Left ventricle myocardium inferior (tissue), 1 donor: ENCODE results near the gene ZFP1. TPM values are rescaled to one million over a fixed set of nuclear protein-coding genes. Genes with fewer than 3 reads are reported as not detected.

Experiments
- DNase-seq: peaks from one replicate; pipeline ENCODE4 v3.0.0-alpha.2; 2020
- H3K27ac ChIP-seq: fragments of 200-600 bp; replicated peaks from 2 replicates; pipeline ENCODE4 v1.8.0; 2021
- H3K27me3 ChIP-seq: fragments of 200-600 bp; 2 replicates; pipeline ENCODE4 v1.8.0; 2021; ENCODE audit warnings: low read depth
- H3K36me3 ChIP-seq: fragments of 200-600 bp; 2 replicates; pipeline ENCODE4 v1.8.0; 2021
- H3K4me1 ChIP-seq: fragments of 200-600 bp; 2 replicates; pipeline ENCODE4 v1.8.0; 2021
- H3K4me3 ChIP-seq: fragments of 200-600 bp; 2 replicates; pipeline ENCODE4 v1.8.0; 2021; ENCODE audit warnings: mild to moderate bottlenecking, moderate library complexity
- H3K9me3 ChIP-seq: fragments of 200-600 bp; replicated peaks from 2 replicates; pipeline ENCODE4 v1.8.0; 2021
- CTCF ChIP-seq: fragments of 200-600 bp; IDR thresholded peaks from 2 replicates; pipeline ENCODE4 v1.8.0; 2021; ENCODE audit warnings: antibody characterized with exemption, mild to moderate bottlenecking, borderline replicate concordance
- intact Hi-C: fragments of 100-400 bp; cut with micrococcal nuclease; formaldehyde crosslinking; loops from one replicate; pipeline ENCODE4 v1.11.0; 2022
- total RNA-seq: library from RNA; stranded (reverse); fragmentation: NEBNext Ultra II Directional; extraction: Animal tissue kit (Norgen Biotek cat#: 25700); gene quantifications from one replicate; pipeline ENCODE4 v1.2.1, GENCODE V29; 2021
- donor health status: DM: no; HTN: yes; CAD: no; lungs with severe emphysema.

ZFP1 gene
- total RNA-seq, 1 donor from 2014 or later: 6.7 TPM

DNA sequence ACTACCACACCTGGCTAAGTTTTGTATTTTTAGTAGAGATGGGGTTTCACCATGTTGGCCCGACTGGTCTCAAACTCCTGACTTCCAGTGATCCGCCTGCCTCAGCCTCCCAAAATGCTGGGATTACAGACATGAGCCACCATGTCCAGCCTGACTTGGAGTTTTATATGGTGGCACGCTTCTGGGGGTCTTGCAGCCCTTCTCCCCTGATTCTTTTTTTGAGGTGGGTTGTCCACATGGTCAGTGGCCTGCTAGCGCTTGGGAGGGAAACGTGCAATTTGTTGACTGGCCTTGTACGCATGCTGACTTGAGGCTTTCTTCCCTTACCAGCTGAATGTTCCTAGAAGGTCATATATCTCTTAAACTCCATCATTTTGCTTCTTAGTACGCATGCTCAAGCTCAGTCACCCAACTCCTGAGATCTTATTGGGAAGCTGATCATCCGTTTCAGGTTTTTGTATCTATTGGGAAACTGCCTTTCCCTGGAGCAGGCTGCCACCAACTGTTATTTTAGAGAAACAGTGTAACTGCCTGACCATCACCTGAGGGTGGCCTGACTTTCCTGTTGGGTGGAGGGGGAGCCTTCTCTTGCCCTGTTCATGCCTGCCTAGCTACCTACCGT, 18.1 kb upstream of the ZFP1 start:
- intact Hi-C loops: no loop called here
- no peak overlapping the region for H3K27ac ChIP-seq
- H3K4me3 ChIP-seq: no peak overlapping the region
- H3K9me3 ChIP-seq: peaks cover 10% of the 10 kb centered on the region
- no peaks in the 10 kb centered on the region for H3K27me3 ChIP-seq
- no peak for DNase-seq
- no peaks in the 10 kb centered on the region for H3K36me3 ChIP-seq
- no peaks in the 10 kb centered on the region for H3K4me1 ChIP-seq
- TF ChIP-seq CTCF: peak; percentile 44

DNA sequence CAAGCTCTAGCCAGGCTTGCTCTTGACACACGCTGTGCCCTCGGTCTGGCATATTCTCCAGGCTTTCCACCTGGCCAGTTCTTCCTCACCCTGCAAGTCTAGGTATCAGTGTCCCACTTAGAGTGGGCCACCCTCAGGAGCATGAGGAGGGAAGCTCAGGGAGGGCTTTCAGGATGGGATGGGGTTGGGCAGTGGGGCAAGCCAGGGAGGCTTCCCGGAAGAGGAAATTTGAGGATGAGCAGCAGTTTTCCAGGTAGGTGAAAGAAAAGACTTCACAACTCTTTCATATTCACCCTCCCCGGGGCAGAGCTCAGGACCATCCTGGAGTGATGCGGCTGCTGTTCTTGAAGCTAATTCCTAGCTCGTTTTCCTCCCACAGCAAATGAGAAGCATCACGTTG, 17.2 kb upstream of the ZFP1 start:
- intact Hi-C loops: no loop called here
- no peak overlapping the region for H3K4me3 ChIP-seq
- H3K27ac ChIP-seq: no peak overlapping the region
- no peaks in the 10 kb centered on the region for H3K4me1 ChIP-seq
- H3K9me3 ChIP-seq: peaks cover 10% of the 10 kb centered on the region
- no peak for DNase-seq
- H3K27me3 ChIP-seq: no peaks in the 10 kb centered on the region
- H3K36me3 ChIP-seq: no peaks in the 10 kb centered on the region
- TF ChIP-seq CTCF: no peak

- no peak overlapping the region for H3K27ac ChIP-seq
- intact Hi-C loops: no loop called here
- H3K36me3 ChIP-seq: no peaks in the 10 kb centered on the region
- no peaks in the 10 kb centered on the region for H3K9me3 ChIP-seq
- no peak for DNase-seq
- H3K4me3 ChIP-seq: no peak overlapping the region
- TF ChIP-seq CTCF: no peak
- H3K4me1 ChIP-seq: no peaks in the 10 kb centered on the region
- no peaks in the 10 kb centered on the region for H3K27me3 ChIP-seq
Measured at GRCh38 chr16:75138233-75138632, 10.1 kb upstream of the ZFP1 start.

DNA sequence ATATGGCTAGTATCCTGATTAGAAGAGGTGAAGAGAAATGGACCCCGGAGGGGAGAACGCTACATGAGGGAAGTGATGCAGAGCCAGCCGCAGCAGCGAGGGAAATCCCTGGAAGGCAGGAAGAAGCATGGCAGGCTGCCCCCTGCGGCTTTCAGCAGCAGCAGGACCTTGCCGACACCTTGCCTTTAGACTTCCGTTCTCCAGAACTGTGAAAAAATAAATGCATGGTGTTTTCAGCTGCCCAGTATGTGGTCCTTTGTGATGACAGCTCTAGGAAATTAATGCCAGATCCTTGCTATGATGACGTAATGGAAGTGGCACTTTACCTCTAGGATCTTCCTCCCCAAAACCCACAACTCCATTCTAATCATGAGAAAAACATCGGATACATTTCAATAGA, 9.7 kb upstream of the ZFP1 start:
- intact Hi-C loops: no loop called here
- no peak for DNase-seq
- H3K27me3 ChIP-seq: no peaks in the 10 kb centered on the region
- H3K4me1 ChIP-seq: no peaks in the 10 kb centered on the region
- no peaks in the 10 kb centered on the region for H3K9me3 ChIP-seq
- no peaks in the 10 kb centered on the region for H3K36me3 ChIP-seq
- TF ChIP-seq CTCF: no peak
- no peak overlapping the region for H3K4me3 ChIP-seq
- H3K27ac ChIP-seq: no peak overlapping the region

DNA sequence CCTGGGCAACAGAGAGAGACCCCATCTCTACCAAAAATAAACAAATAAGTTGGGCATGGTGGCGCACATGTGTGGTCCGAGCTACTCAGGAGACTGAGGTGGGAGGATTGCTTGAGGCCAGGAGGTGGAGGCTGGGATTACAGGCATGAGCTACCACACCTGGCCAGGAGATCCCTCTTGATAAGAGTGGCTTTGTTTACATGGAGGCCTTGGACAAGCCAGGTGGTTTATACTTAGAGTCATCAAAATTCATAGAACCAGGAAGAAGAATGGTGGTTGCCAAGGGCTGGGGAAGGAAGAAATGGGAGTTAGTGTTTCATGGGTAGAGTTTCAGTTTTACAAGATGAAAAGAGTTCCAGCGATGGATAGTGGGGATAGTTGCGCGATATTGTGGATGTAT, 8.8 kb upstream of the ZFP1 start:
- Histone ChIP-seq H3K27ac (no peak overlapping the region), H3K4me3 (no peak overlapping the region), H3K36me3 (no peaks in the 10 kb centered on the region), H3K27me3 (no peaks in the 10 kb centered on the region), H3K4me1 (no peaks in the 10 kb centered on the region), H3K9me3 (no peaks in the 10 kb centered on the region)
- intact Hi-C loops: no loop called here
- DNase-seq: no peak
- no peak for TF ChIP-seq CTCF
